HCT116 (cell line): Measurements from ENCODE around the gene M6PR. TPM values are rescaled to one million over a fixed set of nuclear protein-coding genes. Genes with fewer than 3 reads are reported as not detected.
"Not testable (repeated sequence)": the region's sequence is repeated elsewhere in the genome, so short reads cannot be mapped to it uniquely, and the experiment has no call there.

Source experiments
- ATAC-seq: fragments of 200-7000 bp; cut with Tn5 transposase; 2 replicates; pipeline ENCODE4 v1.9.1; 2020; ENCODE audit warnings: mild to moderate bottlenecking, moderate library complexity
- BruUV-seq: library from RNA; stranded (reverse); fragments of 400-500 nt; replicated peaks from 2 replicates; lab custom pipeline; 2021; lab: Mats Ljungman, UMichigan
- CTCF ChIA-PET: fragments of 300-600 bp; sonication (Branson Sonifier 250); formaldehyde crosslinking; loops from one replicate; lab custom pipeline; 2021; ENCODE audit warnings: antibody characterized with exemption; lab: Charles Lee
- POLR2A ChIA-PET: fragments of 300-600, 350-600 bp; sonication (Branson Sonifier 250); formaldehyde crosslinking; loops from one replicate; lab custom pipeline; 2021; ENCODE audit warnings: antibody characterized with exemption; lab: Charles Lee
- RAD21 ChIA-PET, 2 experiments: fragments of 300-600 bp; sonication (Branson Sonifier 250); formaldehyde crosslinking; loops; one replicate each; lab custom pipeline; 2023; ENCODE audit warnings: low total read pairs in 2 of 2; ENCODE audit not compliant: uncharacterized antibody in 2 of 2, unreplicated experiment in 2 of 2, low non-redundant PET in 1 of 2; lab: Charles Lee
- DNase-seq: peaks from one replicate; pipeline ENCODE4 v3.0.0-alpha.2; 2010; ENCODE audit warnings: low read depth, low spot score
- H2AFZ ChIP-seq: fragments of 200-600 bp; shearing (Covaris generic), sonication (generic); 2 replicates; pipeline ENCODE4 v1.6.1; 2017; ENCODE audit warnings: low read depth, mixed run types, mixed read lengths, antibody characterized with exemption, low read length; ENCODE audit not compliant: poor library complexity, severe bottlenecking
- H3K27ac ChIP-seq: 2 replicates; pipeline ENCODE4 v1.5.1; 2012; ENCODE audit warnings: low read depth, low read length
- H3K27me3 ChIP-seq: fragments of 200-600 bp; sonication (generic); 2 replicates; pipeline ENCODE4 v1.6.1; 2016; ENCODE audit warnings: mixed run types, low read length, mixed read lengths; ENCODE audit not compliant: insufficient read depth
- H3K36me3 ChIP-seq, 2 experiments: fragments of 200-500 bp in 1 of 2; fragments of 200-600 bp in 1 of 2; sonication (Bioruptor generic) in 1 of 2; sonication (generic) in 1 of 2; 2 replicates each; pipeline versions ENCODE4 v1.5.1 to v1.6.1; 2014 to 2016; ENCODE audit warnings: low read length in 2 of 2, inconsistent platforms in 1 of 2, mixed read lengths in 1 of 2, mixed run types in 1 of 2; ENCODE audit not compliant: insufficient read depth in 2 of 2, control insufficient read depth in 1 of 2
- H3K4me1 ChIP-seq, 2 experiments: fragments of 200-600 bp in 1 of 2; sonication (generic) in 1 of 2; 2 replicates each; pipeline versions ENCODE4 v1.5.1 to v1.6.1; 2012 to 2017; ENCODE audit warnings: low read length in 2 of 2, inconsistent platforms in 1 of 2, mild to moderate bottlenecking in 1 of 2, mixed read lengths in 1 of 2, mixed run types in 1 of 2, moderate library complexity in 1 of 2; ENCODE audit not compliant: insufficient read depth in 2 of 2, control insufficient read depth in 1 of 2
- H3K4me2 ChIP-seq: fragments of 200-600 bp; sonication (generic); 2 replicates; pipeline ENCODE4 v1.6.1; 2017; ENCODE audit warnings: mixed run types, low read length, mixed read lengths
- H3K4me3 ChIP-seq, 2 experiments: fragments of 200-600 bp in 1 of 2; sonication (generic) in 1 of 2; replicated peaks in 1 of 2; 2 replicates each; pipeline ENCODE4 v1.5.1; 2011 to 2016; ENCODE audit warnings: low read length in 2 of 2, control low read depth in 1 of 2, low read depth in 1 of 2, mild to moderate bottlenecking in 1 of 2, mixed read lengths in 1 of 2, mixed run types in 1 of 2
- H3K79me2 ChIP-seq: fragments of 200-600 bp; sonication (generic); 2 replicates; pipeline ENCODE4 v1.6.1; 2017; ENCODE audit warnings: mild to moderate bottlenecking, mixed run types, low read length, moderate library complexity, mixed read lengths; ENCODE audit not compliant: insufficient read depth
- H3K9ac ChIP-seq: fragments of 200-600 bp; sonication (generic); 2 replicates; pipeline ENCODE4 v1.6.1; 2016; ENCODE audit warnings: low read length, mixed read lengths
- H3K9me2 ChIP-seq: fragments of 200-600 bp; sonication (generic), shearing (Covaris generic); 2 replicates; pipeline ENCODE4 v1.6.1; 2017; ENCODE audit warnings: mixed run types, mild to moderate bottlenecking, moderate library complexity; ENCODE audit not compliant: insufficient read depth
- H3K9me3 ChIP-seq, 2 experiments: fragments of 200-500 bp in 1 of 2; fragments of 200-600 bp in 1 of 2; sonication (Bioruptor generic) in 1 of 2; sonication (generic) in 1 of 2; 2 replicates each; pipeline ENCODE4 v1.6.1; 2014 to 2017; ENCODE audit warnings: low read length in 2 of 2, mixed read lengths in 2 of 2, inconsistent platforms in 1 of 2, low read depth in 1 of 2, mild to moderate bottlenecking in 1 of 2, mixed run types in 1 of 2, moderate library complexity in 1 of 2; ENCODE audit not compliant: control insufficient read depth in 1 of 2, insufficient read depth in 1 of 2
- H4K20me1 ChIP-seq: fragments of 200-600 bp; sonication (generic), shearing (Covaris generic); 2 replicates; pipeline ENCODE4 v1.6.1; 2017; ENCODE audit warnings: mixed run types, mild to moderate bottlenecking, moderate library complexity; ENCODE audit not compliant: insufficient read depth
- ELF1 ChIP-seq: IDR thresholded peaks from 2 replicates; pipeline ENCODE4 v1.6.1; 2012; ENCODE audit warnings: low read depth, borderline replicate concordance
- REST ChIP-seq: IDR thresholded peaks from 2 replicates; pipeline ENCODE4 v1.6.1; 2012; ENCODE audit warnings: low read depth
- YY1 ChIP-seq: IDR thresholded peaks from 2 replicates; pipeline ENCODE4 v1.6.1; 2011; ENCODE audit warnings: low read length, low read depth, moderate library complexity, mild to moderate bottlenecking; ENCODE audit not compliant: insufficient replicate concordance; ENCODE audit errors: extremely low read depth
- ZBTB33 ChIP-seq: IDR thresholded peaks from 2 replicates; pipeline ENCODE4 v1.6.1; 2011; ENCODE audit warnings: mild to moderate bottlenecking, low read length, moderate library complexity; ENCODE audit not compliant: insufficient replicate concordance; ENCODE audit errors: extremely low read depth
- intact Hi-C: fragments of 100-400 bp; cut with micrococcal nuclease; formaldehyde crosslinking; loops from 2 replicates; pipeline ENCODE4 v1.10.0; 2022
- total RNA-seq: library from RNA; stranded (reverse); gene quantifications from one replicate; pipeline ENCODE4 v1.2.1, GENCODE V29; 2021; ENCODE audit not compliant: unreplicated experiment

M6PR gene
- total RNA-seq, 1 experiment from 2014 or later: 142 TPM

- no peaks in the 10 kb centered on the region for H3K9me3 ChIP-seq
- no peak overlapping the region for H3K9ac ChIP-seq
- no peaks in the 10 kb centered on the region; the same call in 1 of the 2 replicates for H4K20me1 ChIP-seq
- intact Hi-C loops: no loop called here
- no peak overlapping the region for H3K4me3 ChIP-seq
- ChIA-PET CTCF (no interaction called here), RAD21 (no interaction called here), POLR2A (no interaction called here)
- H3K36me3 ChIP-seq: peaks cover 29 to 33% of the 10 kb centered on the region in 2 experiments
- BruUV-seq: no TSS peak
- no peak overlapping the region for H3K4me2 ChIP-seq
- ATAC-seq (no peak), DNase-seq (no peak)
- no peak overlapping the region for H3K27ac ChIP-seq
- H2AFZ ChIP-seq: no peak overlapping the region
- H3K9me2 ChIP-seq: no peaks in the 10 kb centered on the region
- peaks cover 18% of the 10 kb centered on the region for H3K79me2 ChIP-seq
- no peaks in the 10 kb centered on the region for H3K4me1 ChIP-seq
- H3K27me3 ChIP-seq: no peaks in the 10 kb centered on the region
- TF ChIP-seq ELF1 (no peak), ZBTB33 (no peak), REST (no peak), YY1 (no peak)
Measured at GRCh38 chr12:8941691-8942478, 7.6 kb downstream of the M6PR start.

GRCh38 chr12:8937842-8938442 lies 11.5 kb downstream of the M6PR start:
- POLR2A ChIA-PET: not testable (repeated sequence)

More at GRCh38 chr12:8937842-8938442, 11.5 kb downstream of the M6PR start:
- H3K9ac ChIP-seq, H3K4me1 ChIP-seq, DNase-seq, H3K4me3 ChIP-seq, H3K27me3 ChIP-seq, intact Hi-C loops, ATAC-seq, BruUV-seq, H3K9me3 ChIP-seq, H3K79me2 ChIP-seq, RAD21 ChIA-PET, H3K9me2 ChIP-seq, H2AFZ ChIP-seq, H3K4me2 ChIP-seq, CTCF ChIA-PET, H3K27ac ChIP-seq, H4K20me1 ChIP-seq: not testable (repeated sequence)
- H3K36me3 ChIP-seq: peaks cover 10 to 14% of the 10 kb centered on the region in 2 experiments; a peak in 3 of 4 replicates
